H1 (cell line): ENCODE data around the gene ASPG. TPM values are rescaled to one million over a fixed set of nuclear protein-coding genes. Genes with fewer than 3 reads are reported as not detected.

Experiments used
- CTCF ChIA-PET: fragments of 300-600 bp; sonication (Branson Sonifier 250); formaldehyde crosslinking; loops from one replicate; lab custom pipeline; 2021; ENCODE audit not compliant: partially characterized antibody; lab: Charles Lee
- POLR2A ChIA-PET: fragments of 300-600 bp; sonication (Branson Sonifier 250); formaldehyde crosslinking; loops from one replicate; lab custom pipeline; 2021; ENCODE audit warnings: inconsistent platforms; ENCODE audit not compliant: partially characterized antibody; lab: Charles Lee
- DNase-seq, 2 experiments: peaks; one replicate each; pipeline versions ENCODE4 v3.0.0 to v3.0.0-alpha.2; 2010 to 2022; ENCODE audit warnings: low spot score in 2 of 2, low read depth in 1 of 2, mixed read lengths in 1 of 2
- FAIRE-seq: peaks from 2 replicates; lab custom pipeline; 2011; peaks lifted over from hg19 to GRCh38; lab: Jason Lieb, UNC
- H2AFZ ChIP-seq: 2 replicates; pipeline ENCODE4 v1.8.1; 2012; ENCODE audit warnings: low read length, inconsistent platforms
- H2AK5ac ChIP-seq: 2 replicates; pipeline ENCODE4 v1.6.1; 2013; ENCODE audit warnings: low read depth, low read length
- H2BK120ac ChIP-seq: replicated peaks from 2 replicates; pipeline ENCODE3; 2013; ENCODE audit warnings: low read depth, low read length, inconsistent platforms
- H2BK12ac ChIP-seq: 2 replicates; pipeline ENCODE4 v1.6.1; 2013; ENCODE audit warnings: low read depth, low read length
- H2BK15ac ChIP-seq: 2 replicates; pipeline ENCODE4 v1.6.1; 2013; ENCODE audit warnings: low read length
- H2BK20ac ChIP-seq: 2 replicates; pipeline ENCODE4 v1.6.1; 2013; ENCODE audit warnings: low read length
- H2BK5ac ChIP-seq: 2 replicates; pipeline ENCODE4 v1.6.1; 2013; ENCODE audit warnings: low read depth, low read length
- H3K14ac ChIP-seq: 2 replicates; pipeline ENCODE4 v1.6.1; 2013; ENCODE audit warnings: inconsistent platforms; ENCODE audit not compliant: insufficient read length
- H3K18ac ChIP-seq: 2 replicates; pipeline ENCODE4 v1.6.1; 2013; ENCODE audit warnings: low read length; ENCODE audit errors: extremely low read depth
- H3K23ac ChIP-seq: 2 replicates; pipeline ENCODE4 v1.6.1; 2013; ENCODE audit warnings: inconsistent platforms; ENCODE audit not compliant: insufficient read length
- H3K23me2 ChIP-seq: 2 replicates; pipeline ENCODE4 v1.6.1; 2013; ENCODE audit warnings: low read depth, low read length
- H3K27ac ChIP-seq: 2 replicates; pipeline ENCODE4 v1.6.1; 2011; ENCODE audit warnings: low read depth, low read length, inconsistent platforms
- H3K27me3 ChIP-seq, 4 experiments: replicated peaks in 1 of 4; 1 replicate in 1 of 4; 2 replicates in 3 of 4; pipeline versions ENCODE4 v1.6.1 to v1.8.1; 2011 to 2013; ENCODE audit warnings: low read length in 3 of 4, mild to moderate bottlenecking in 3 of 4, inconsistent platforms in 2 of 4, mixed read lengths in 2 of 4, moderate library complexity in 1 of 4; ENCODE audit not compliant: control insufficient read depth in 3 of 4, insufficient read depth in 3 of 4; ENCODE audit errors: extremely low read depth in 1 of 4
- H3K36me3 ChIP-seq, 4 experiments: 2 replicates each; pipeline versions ENCODE4 v1.6.1 to v1.8.1; 2011 to 2013; ENCODE audit warnings: mild to moderate bottlenecking in 4 of 4, low read length in 3 of 4, moderate library complexity in 2 of 4, control low read depth in 1 of 4, inconsistent platforms in 1 of 4; ENCODE audit not compliant: insufficient read depth in 4 of 4, control insufficient read depth in 2 of 4
- H3K4ac ChIP-seq: replicated peaks from 2 replicates; pipeline ENCODE3; 2013; ENCODE audit warnings: low read length, low read depth, mixed read lengths, inconsistent platforms; ENCODE audit not compliant: insufficient read length
- H3K4me1 ChIP-seq, 4 experiments: replicated peaks in 1 of 4; 1 replicate in 1 of 4; 2 replicates in 3 of 4; pipeline versions ENCODE4 v1.6.1 to v1.8.1; 2011 to 2013; ENCODE audit warnings: low read length in 3 of 4, inconsistent platforms in 2 of 4, mixed read lengths in 1 of 4; ENCODE audit not compliant: insufficient read depth in 4 of 4, control insufficient read depth in 3 of 4
- H3K4me2 ChIP-seq, 2 experiments: 2 replicates each; pipeline versions ENCODE4 v1.6.1 to v1.8.1; 2011 to 2013; ENCODE audit warnings: low read depth in 2 of 2, low read length in 2 of 2, control low read depth in 1 of 2, inconsistent platforms in 1 of 2, mild to moderate bottlenecking in 1 of 2; ENCODE audit not compliant: insufficient read depth in 1 of 2
- H3K4me3 ChIP-seq, 4 experiments: fragments of 200-600, 300-600 bp in 1 of 4; sonication (generic), shearing (Covaris generic), sonication (Bioruptor Twin) in 1 of 4; 2 replicates each; pipeline versions ENCODE4 v1.5.1 to v1.8.1; 2011 to 2016; ENCODE audit warnings: low read length in 4 of 4, low read depth in 3 of 4, control low read depth in 2 of 4, inconsistent platforms in 2 of 4, mild to moderate bottlenecking in 2 of 4, mixed read lengths in 1 of 4, moderate library complexity in 1 of 4; ENCODE audit not compliant: insufficient read depth in 2 of 4; ENCODE audit errors: extremely low read depth in 1 of 4
- H3K56ac ChIP-seq: replicated peaks from 2 replicates; pipeline ENCODE3; 2013; ENCODE audit warnings: low read depth, mild to moderate bottlenecking, mixed read lengths, low read length, inconsistent platforms; ENCODE audit not compliant: insufficient read length
- H3K79me1 ChIP-seq: 2 replicates; pipeline ENCODE4 v1.6.1; 2013; ENCODE audit warnings: low read depth, low read length, control low read depth
- H3K79me2 ChIP-seq, 2 experiments: 2 replicates each; pipeline versions ENCODE4 v1.6.1 to v1.8.1; 2012 to 2013; ENCODE audit warnings: low read length in 2 of 2, mild to moderate bottlenecking in 2 of 2, inconsistent platforms in 1 of 2; ENCODE audit not compliant: insufficient read depth in 2 of 2, control insufficient read depth in 1 of 2
- H3K9ac ChIP-seq, 4 experiments: replicated peaks in 1 of 4; 1 replicate in 1 of 4; 2 replicates in 3 of 4; pipeline versions ENCODE4 v1.6.1 to v1.8.1; 2011 to 2013; ENCODE audit warnings: low read depth in 3 of 4, low read length in 3 of 4, control low read depth in 2 of 4, mild to moderate bottlenecking in 2 of 4, moderate library complexity in 2 of 4, inconsistent platforms in 1 of 4; ENCODE audit errors: extremely low read depth in 1 of 4
- H3K9me3 ChIP-seq, 2 experiments: 2 replicates each; pipeline versions ENCODE4 v1.6.1 to v1.8.1; 2012 to 2013; ENCODE audit warnings: mild to moderate bottlenecking in 2 of 2, moderate library complexity in 2 of 2, control low read depth in 1 of 2, inconsistent platforms in 1 of 2, low read depth in 1 of 2, low read length in 1 of 2, mixed read lengths in 1 of 2; ENCODE audit not compliant: insufficient read depth in 2 of 2
- H4K20me1 ChIP-seq, 2 experiments: replicated peaks in 1 of 2; 2 replicates each; pipeline versions ENCODE3 to v1.8.1; 2011 to 2013; ENCODE audit warnings: inconsistent platforms in 2 of 2, low read length in 2 of 2, mild to moderate bottlenecking in 1 of 2; ENCODE audit not compliant: insufficient read depth in 2 of 2, control insufficient read depth in 1 of 2
- H4K5ac ChIP-seq: 2 replicates; pipeline ENCODE4 v1.6.1; 2013; ENCODE audit warnings: low read length, low read depth, mixed read lengths, inconsistent platforms; ENCODE audit not compliant: insufficient read length
- H4K8ac ChIP-seq: 2 replicates; pipeline ENCODE4 v1.8.0; 2013; ENCODE audit warnings: mild to moderate bottlenecking, moderate library complexity, low read length, inconsistent platforms; ENCODE audit not compliant: insufficient read depth; ENCODE audit errors: extremely low read depth
- H4K91ac ChIP-seq: replicated peaks from 2 replicates; pipeline ENCODE3; 2013; ENCODE audit warnings: low read length, mixed read lengths, inconsistent platforms; ENCODE audit not compliant: insufficient read length
- SIN3A ChIP-seq, 2 experiments: IDR thresholded peaks in 1 of 2; conservative IDR thresholded peaks in 1 of 2; 2 replicates each; pipeline ENCODE4 v1.6.1; 2011 to 2012; ENCODE audit warnings: low read length in 2 of 2, improper control_type of control experiment in 1 of 2, low read depth in 1 of 2, mild to moderate bottlenecking in 1 of 2
- SP4 ChIP-seq: IDR thresholded peaks from 2 replicates; pipeline ENCODE4 v1.6.1; 2012; ENCODE audit warnings: low read length, inconsistent platforms
- TCF12 ChIP-seq: IDR thresholded peaks from 2 replicates; pipeline ENCODE4 v1.6.1; 2011; ENCODE audit warnings: low read depth, mild to moderate bottlenecking, low read length
- WGBS, 2 experiments: shearing (Covaris generic) in 1 of 2; methylation state at CpG; one replicate each; pipeline versions ENCODE4 v1.1.6 to v1.1.7; 2013 to 2015; ENCODE audit warnings: low lambda C conversion rate in 2 of 2, mixed read lengths in 2 of 2, inconsistent platforms in 1 of 2, low coverage in 1 of 2, missing lambda C conversion rate in 1 of 2; ENCODE audit not compliant: insufficient replicate concordance in 2 of 2, insufficient coverage in 1 of 2, insufficient read length in 1 of 2; ENCODE audit errors: extremely low coverage in 1 of 2, missing lambda C conversion rate in 1 of 2; 5-methylcytosine and 5-hydroxymethylcytosine counted together
- polyA plus RNA-seq, 7 experiments: library from polyadenylated mRNA; depleted of rRNA in 3 of 7; stranded (reverse) in 5 of 7; unstranded in 2 of 7; fragments of >200 nt in 5 of 7; fragments of 200-250 nt in 2 of 7; gene quantifications; 1 replicate in 5 of 7; 2 replicates in 1 of 7; 4 replicates in 1 of 7; pipeline versions ENCODE4 v1.2.1 to v1.2.3, GENCODE V29; 2011 to 2013; ENCODE audit warnings: missing spikeins in 2 of 7, mixed read lengths in 2 of 7
- total RNA-seq: library from RNA; stranded (reverse); fragmentation: NEBNext Ultra II Directional; extraction: Animal tissue kit (Norgen Biotek cat#: 25700); gene quantifications from 2 replicates; pipeline ENCODE4 v1.2.1, GENCODE V29; 2021

Gene ASPG
- total and polyA plus RNA-seq, 2 of the 8 experiments (the other 6 are each of a cell fraction or from before 2014, with no cell fraction given), result 0.34 to 0.59 TPM

- Histone ChIP-seq H4K8ac (peak overlapping the region; percentile 58; the same call in 1 of the 2 replicates), H3K18ac (peak overlapping the region; percentile 87; the same call in 1 of the 2 replicates), H2BK20ac (peak overlapping the region; percentile 48; the same call in 1 of the 2 replicates), H3K79me1 (peaks cover 38% of the 10 kb centered on the region), H2BK15ac (no peak overlapping the region), H3K9ac (no peak overlapping the region), H4K5ac (no peak overlapping the region), H3K36me3 (peaks cover 0 to 13% (median 9%) of the 10 kb centered on the region in 4 experiments; a peak in 4 of 8 replicates), H3K4me1 (peaks cover 0 to 39% (median 31%) of the 10 kb centered on the region in 4 experiments; a peak in 6 of 7 replicates), H3K23ac (no peak overlapping the region), H2BK12ac (peak overlapping the region; percentile 60; the same call in 1 of the 2 replicates), H3K79me2 (peaks cover 9 to 67% of the 10 kb centered on the region in 2 experiments; a peak in 3 of 4 replicates), H3K4me2 (no peak overlapping the region), H3K27ac (no peak overlapping the region), H3K27me3 (no peaks in the 10 kb centered on the region), H3K4me3 (no peak overlapping the region), H2BK5ac (peak overlapping the region; percentile 95; the same call in 1 of the 2 replicates), H4K91ac (peak overlapping the region; percentile 35), H3K9me3 (no peaks in the 10 kb centered on the region), H2AFZ (no peak overlapping the region), H4K20me1 (peaks cover 11 to 25% of the 10 kb centered on the region in 2 experiments), H3K4ac (peak overlapping the region; percentile 81), H3K23me2 (no peaks in the 10 kb centered on the region; the same call in 1 of the 2 replicates), H2BK120ac (no peak overlapping the region), H3K56ac (no peak overlapping the region), H3K14ac (no peak overlapping the region), H2AK5ac (peak overlapping the region; percentile 96; the same call in 1 of the 2 replicates)
- CTCF ChIA-PET, result interaction anchor here (0.9 to 2.7 kb wide), 7 partner anchors 9 to 200 kb away, joined by 3 to 9 read pairs (median 3); no protein-coding TSS in a partner anchor
- no peak for DNase-seq
- POLR2A ChIA-PET, result interaction anchor here (1.0 kb wide), 2 partner anchors 9 to 33 kb away, joined by 3 to 4 read pairs; no protein-coding TSS in a partner anchor
- WGBS, 2 experiments, result 80% methylated on average over 2 of the region's 5 CpGs; no CpG with 5 or more reads in 1 of the 2 experiments
- FAIRE-seq, result no peak
- TF ChIP-seq TCF12 (no peak), SP4 (no peak), SIN3A (conservative IDR thresholded peaks at IDR 0.05 in 1 of 2, IDR thresholded peaks at IDR 0.05 in 1 of 2; ENCODE audit: low read depth in 1 of 2, low read length in 2 of 2) (no peak)
These were observed 65.5 kb downstream of the ASPG start for GRCh38 chr14:104151026-104151381.
